WTC11 (cell line): ENCODE measurements around the gene PTPMT1. TPM values are rescaled to one million over a fixed set of nuclear protein-coding genes. Genes with fewer than 3 reads are reported as not detected.
"Not testable (repeated sequence)": the region's sequence is repeated elsewhere in the genome, so short reads cannot be mapped to it uniquely, and the experiment has no call there.

ENCODE experiments used
- ATAC-seq: fragments of 200-7000 bp; cut with Tn5 transposase; 2 replicates; pipeline ENCODE4 v1.10.0; 2021; ENCODE audit warnings: mild to moderate bottlenecking, moderate library complexity
- CTCF ChIA-PET: fragments of 300-600 bp; sonication (Branson Sonifier 250); formaldehyde crosslinking; loops from one replicate; lab custom pipeline; 2021; ENCODE audit warnings: antibody characterized with exemption; lab: Charles Lee
- POLR2A ChIA-PET: fragments of 350-600 bp; sonication (Branson Sonifier 250); formaldehyde crosslinking; loops from one replicate; lab custom pipeline; 2021; ENCODE audit warnings: antibody characterized with exemption; lab: Charles Lee
- DNase-seq: peaks from one replicate; pipeline ENCODE4 v3.0.0; 2021; ENCODE audit warnings: low spot score
- H3K27ac Mint-ChIP-seq: 2 replicates; pipeline ENCODE4 v1.8.0; 2021; ENCODE audit warnings: mixed read lengths
- H3K27me3 Mint-ChIP-seq: 2 replicates; pipeline ENCODE4 v1.8.0; 2021; ENCODE audit warnings: low read depth, mild to moderate bottlenecking, moderate library complexity, mixed read lengths
- H3K36me3 Mint-ChIP-seq: 2 replicates; pipeline ENCODE4 v1.8.0; 2021; ENCODE audit warnings: mixed read lengths
- H3K4me1 Mint-ChIP-seq: 2 replicates; pipeline ENCODE4 v1.8.0; 2022; ENCODE audit warnings: mixed read lengths
- H3K4me3 Mint-ChIP-seq: 2 replicates; pipeline ENCODE4 v1.8.0; 2021; ENCODE audit warnings: mild to moderate bottlenecking, moderate library complexity, mixed read lengths
- H3K9me3 Mint-ChIP-seq: 2 replicates; pipeline ENCODE4 v1.8.0; 2021; ENCODE audit warnings: mixed read lengths
- AR ChIP-seq: fragments of 250-450 bp; sonication (Bioruptor Pico); IDR thresholded peaks from 2 replicates; pipeline ENCODE4 v1.9.0; 2021; ENCODE audit warnings: mild to moderate bottlenecking
- CBFB ChIP-seq: sonication (generic); formaldehyde crosslinking; IDR thresholded peaks from 2 replicates; pipeline ENCODE4 v1.8.1; 2022; ENCODE audit warnings: mild to moderate bottlenecking, low read depth, missing genetic modification reagents
- CTCF ChIP-seq: fragments of 200-600 bp; IDR thresholded peaks from 2 replicates; pipeline ENCODE4 v1.8.0; 2022; ENCODE audit warnings: antibody characterized with exemption
- EMX1 ChIP-seq: fragments of 250-450 bp; sonication (Bioruptor Pico); IDR thresholded peaks from 2 replicates; pipeline ENCODE4 v1.8.0; 2021; ENCODE audit warnings: mild to moderate bottlenecking
- ERG ChIP-seq: fragments of 250-450 bp; sonication (Bioruptor Pico); IDR thresholded peaks from 2 replicates; pipeline ENCODE4 v1.8.0; 2021; ENCODE audit warnings: mild to moderate bottlenecking
- JAZF1 ChIP-seq: fragments of 250-450 bp; sonication (Bioruptor Pico); IDR thresholded peaks from 2 replicates; pipeline ENCODE4 v1.9.0; 2021; ENCODE audit warnings: moderate library complexity, mild to moderate bottlenecking, inconsistent platforms
- JUN ChIP-seq: sonication (generic); formaldehyde crosslinking; IDR thresholded peaks from 2 replicates; pipeline ENCODE4 v1.8.0; 2023; ENCODE audit warnings: mild to moderate bottlenecking, missing genetic modification reagents
- KAT7 ChIP-seq: sonication (generic); formaldehyde crosslinking; IDR thresholded peaks from 2 replicates; pipeline ENCODE4 v1.8.1; 2023; ENCODE audit warnings: missing genetic modification reagents, mild to moderate bottlenecking, borderline replicate concordance
- MYBL2 ChIP-seq: sonication (generic); formaldehyde crosslinking; IDR thresholded peaks from 2 replicates; pipeline ENCODE4 v1.8.1; 2023; ENCODE audit warnings: mild to moderate bottlenecking, moderate library complexity, missing genetic modification reagents
- NFATC4 ChIP-seq: fragments of 250-450 bp; sonication (Bioruptor Pico); IDR thresholded peaks from 2 replicates; pipeline ENCODE4 v1.9.0; 2021; ENCODE audit warnings: mild to moderate bottlenecking
- OVOL2 ChIP-seq: fragments of 250-450 bp; sonication (Bioruptor Pico); IDR thresholded peaks from 2 replicates; pipeline ENCODE4 v1.9.0; 2021; ENCODE audit warnings: mild to moderate bottlenecking, borderline replicate concordance
- RELA ChIP-seq: sonication (generic); formaldehyde crosslinking; IDR thresholded peaks from 2 replicates; pipeline ENCODE4 v1.8.1; 2022; ENCODE audit warnings: missing genetic modification reagents, mild to moderate bottlenecking, borderline replicate concordance
- RORB ChIP-seq: fragments of 250-450 bp; sonication (Bioruptor Pico); IDR thresholded peaks from 2 replicates; pipeline ENCODE4 v1.9.0; 2021; ENCODE audit warnings: mild to moderate bottlenecking
- SMAD4 ChIP-seq: sonication (generic); formaldehyde crosslinking; IDR thresholded peaks from 2 replicates; pipeline ENCODE4 v1.8.0; 2022; ENCODE audit warnings: mild to moderate bottlenecking, missing genetic modification reagents
- SP1 ChIP-seq: sonication (generic); formaldehyde crosslinking; conservative IDR thresholded peaks from 2 replicates; pipeline ENCODE4 v1.8.1; 2022; ENCODE audit warnings: missing genetic modification reagents
- STAT6 ChIP-seq: sonication (generic); formaldehyde crosslinking; conservative IDR thresholded peaks from 2 replicates; pipeline ENCODE4 v1.8.1; 2023; ENCODE audit warnings: mild to moderate bottlenecking, low read depth, missing genetic modification reagents, moderate library complexity
- ZNF138 ChIP-seq: sonication (generic); formaldehyde crosslinking; conservative IDR thresholded peaks from 2 replicates; pipeline ENCODE4 v1.8.1; 2022; ENCODE audit warnings: mild to moderate bottlenecking, moderate library complexity, missing genetic modification reagents
- ZNF423 ChIP-seq: fragments of 250-450 bp; sonication (Bioruptor Pico); IDR thresholded peaks from 2 replicates; pipeline ENCODE4 v2.1.2; 2022; ENCODE audit warnings: mild to moderate bottlenecking, moderate library complexity
- ZNF671 ChIP-seq: fragments of 250-450 bp; sonication (Bioruptor Pico); IDR thresholded peaks from 2 replicates; pipeline ENCODE4 v1.8.0; 2021; ENCODE audit warnings: mild to moderate bottlenecking
- total RNA-seq: library from RNA; stranded (reverse); gene quantifications from 3 replicates; pipeline ENCODE4 v1.2.3, GENCODE V29; 2021
- TF ChIP-seq, protein P1 (sequence below): fragments of 250-450 bp; sonication (Bioruptor Pico); conservative IDR thresholded peaks from 2 replicates; pipeline ENCODE4 v1.9.0; 2021; ENCODE audit warnings: mild to moderate bottlenecking
- TF ChIP-seq, protein P2 (sequence below): sonication (generic); formaldehyde crosslinking; IDR thresholded peaks from 2 replicates; pipeline ENCODE4 v1.8.0; 2023; ENCODE audit warnings: missing genetic modification reagents, mild to moderate bottlenecking, borderline replicate concordance

PTPMT1 gene
- total RNA-seq, 1 experiment from 2014 or later, result 49.5 TPM

GRCh38 chr11:47553406-47553743 is 12.0 kb upstream of the PTPMT1 start:
- Mint-ChIP-seq H3K27me3 (no peaks in the 10 kb centered on the region), H3K4me1 (peaks cover 29% of the 10 kb centered on the region), H3K4me3 (peak overlapping the region; percentile 85), H3K27ac (peak overlapping the region; percentile 96), H3K36me3 (peaks cover 13% of the 10 kb centered on the region), H3K9me3 (no peaks in the 10 kb centered on the region)
- ATAC-seq, result peak; percentile 65
- POLR2A ChIA-PET, result interaction anchor here (1.0 kb wide), 1 partner anchor 14 kb away, joined by 5 read pairs; no protein-coding TSS in a partner anchor
- no peak for DNase-seq
- CTCF ChIA-PET, result interaction anchor here (0.6 to 1.2 kb wide), 29 partner anchors 9 to 641 kb away, joined by 3 to 13 read pairs (median 4); partner anchors contain the start of genes KBTBD4, NDUFS3 and PSMC3
- TF ChIP-seq JAZF1 (CRISPR knock-in tag), result no peak
- no peak for TF ChIP-seq NFATC4 (CRISPR knock-in tag)
- TF ChIP-seq, protein P1, sequence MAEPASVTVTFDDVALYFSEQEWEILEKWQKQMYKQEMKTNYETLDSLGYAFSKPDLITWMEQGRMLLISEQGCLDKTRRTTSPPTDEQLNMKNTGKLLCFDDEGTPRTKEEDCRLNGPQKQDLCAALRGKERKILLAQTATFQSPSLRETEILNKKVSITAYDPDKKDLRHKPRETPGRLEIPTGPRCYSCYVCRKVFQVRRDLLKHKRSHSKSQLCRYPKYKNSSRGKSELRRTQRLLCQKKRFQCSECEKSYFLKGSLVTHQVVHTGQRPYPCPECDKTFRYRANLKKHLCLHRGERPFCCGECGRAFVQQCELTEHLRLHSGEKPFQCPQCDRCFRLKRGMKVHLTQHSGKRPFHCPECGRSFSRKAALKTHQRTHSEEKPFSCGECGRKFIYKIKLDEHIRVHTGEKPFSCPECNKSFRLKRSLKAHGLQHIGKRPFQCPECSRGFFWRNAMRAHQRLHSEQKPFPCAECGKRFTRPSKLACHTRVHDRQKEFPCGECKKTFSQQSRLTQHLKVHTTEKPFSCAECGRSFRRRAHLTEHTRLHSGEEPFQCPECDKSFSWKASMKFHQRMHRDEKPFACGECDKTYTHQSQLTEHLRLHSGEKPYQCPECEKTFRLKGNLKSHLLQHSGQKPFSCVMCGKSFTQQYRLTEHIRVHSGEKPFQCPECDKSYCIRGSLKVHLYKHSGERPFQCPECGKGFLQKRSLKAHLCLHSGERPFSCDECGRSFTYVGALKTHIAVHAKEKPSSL, result no peak
- TF ChIP-seq CTCF, result no peak
- TF ChIP-seq, protein P2, sequence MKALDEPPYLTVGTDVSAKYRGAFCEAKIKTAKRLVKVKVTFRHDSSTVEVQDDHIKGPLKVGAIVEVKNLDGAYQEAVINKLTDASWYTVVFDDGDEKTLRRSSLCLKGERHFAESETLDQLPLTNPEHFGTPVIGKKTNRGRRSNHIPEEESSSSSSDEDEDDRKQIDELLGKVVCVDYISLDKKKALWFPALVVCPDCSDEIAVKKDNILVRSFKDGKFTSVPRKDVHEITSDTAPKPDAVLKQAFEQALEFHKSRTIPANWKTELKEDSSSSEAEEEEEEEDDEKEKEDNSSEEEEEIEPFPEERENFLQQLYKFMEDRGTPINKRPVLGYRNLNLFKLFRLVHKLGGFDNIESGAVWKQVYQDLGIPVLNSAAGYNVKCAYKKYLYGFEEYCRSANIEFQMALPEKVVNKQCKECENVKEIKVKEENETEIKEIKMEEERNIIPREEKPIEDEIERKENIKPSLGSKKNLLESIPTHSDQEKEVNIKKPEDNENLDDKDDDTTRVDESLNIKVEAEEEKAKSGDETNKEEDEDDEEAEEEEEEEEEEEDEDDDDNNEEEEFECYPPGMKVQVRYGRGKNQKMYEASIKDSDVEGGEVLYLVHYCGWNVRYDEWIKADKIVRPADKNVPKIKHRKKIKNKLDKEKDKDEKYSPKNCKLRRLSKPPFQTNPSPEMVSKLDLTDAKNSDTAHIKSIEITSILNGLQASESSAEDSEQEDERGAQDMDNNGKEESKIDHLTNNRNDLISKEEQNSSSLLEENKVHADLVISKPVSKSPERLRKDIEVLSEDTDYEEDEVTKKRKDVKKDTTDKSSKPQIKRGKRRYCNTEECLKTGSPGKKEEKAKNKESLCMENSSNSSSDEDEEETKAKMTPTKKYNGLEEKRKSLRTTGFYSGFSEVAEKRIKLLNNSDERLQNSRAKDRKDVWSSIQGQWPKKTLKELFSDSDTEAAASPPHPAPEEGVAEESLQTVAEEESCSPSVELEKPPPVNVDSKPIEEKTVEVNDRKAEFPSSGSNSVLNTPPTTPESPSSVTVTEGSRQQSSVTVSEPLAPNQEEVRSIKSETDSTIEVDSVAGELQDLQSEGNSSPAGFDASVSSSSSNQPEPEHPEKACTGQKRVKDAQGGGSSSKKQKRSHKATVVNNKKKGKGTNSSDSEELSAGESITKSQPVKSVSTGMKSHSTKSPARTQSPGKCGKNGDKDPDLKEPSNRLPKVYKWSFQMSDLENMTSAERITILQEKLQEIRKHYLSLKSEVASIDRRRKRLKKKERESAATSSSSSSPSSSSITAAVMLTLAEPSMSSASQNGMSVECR, result no peak
- no peak for TF ChIP-seq RELA
- TF ChIP-seq KAT7 (CRISPR knock-in tag), result no peak
- no peak for TF ChIP-seq ERG (CRISPR knock-in tag)
- TF ChIP-seq STAT6, result no peak
- TF ChIP-seq JUN (CRISPR knock-in tag), result no peak
- no peak for TF ChIP-seq SMAD4
- 0 out of 2 replicates have a peak, but pooled peaks have one; percentile 16 for TF ChIP-seq EMX1
- no peak for TF ChIP-seq ZNF138 (CRISPR knock-in tag)
- TF ChIP-seq SP1, result peak; percentile 32; the same call in 1 of the 2 replicates
- TF ChIP-seq RORB (CRISPR knock-in tag), result no peak
- no peak for TF ChIP-seq CBFB
- TF ChIP-seq MYBL2, result no peak
- TF ChIP-seq AR (CRISPR knock-in tag), result no peak
- no peak for TF ChIP-seq OVOL2 (CRISPR knock-in tag)
- TF ChIP-seq ZNF423 (CRISPR knock-in tag), result peak; percentile 36; the same call in 1 of the 2 replicates
- no peak for TF ChIP-seq ZNF671 (CRISPR knock-in tag)

- POLR2A ChIA-PET, result interaction anchor here (0.7 kb wide), 1 partner anchor 51 kb away, joined by 4 read pairs; no protein-coding TSS in a partner anchor
- DNase-seq, H3K27me3 Mint-ChIP-seq, H3K27ac Mint-ChIP-seq, CTCF ChIA-PET, ATAC-seq, H3K36me3 Mint-ChIP-seq, H3K4me3 Mint-ChIP-seq, H3K9me3 Mint-ChIP-seq: not testable (repeated sequence)
- H3K4me1 Mint-ChIP-seq, result peaks cover 11% of the 10 kb centered on the region
These were observed 8.4 kb upstream of the PTPMT1 start for GRCh38 chr11:47557004-47557403.
